PC-9 (cell line): ENCODE data around the gene GFOD2. TPM values are rescaled to one million over a fixed set of nuclear protein-coding genes. Genes with fewer than 3 reads are reported as not detected.

Source experiments
- BruUV-seq: library from RNA; stranded (reverse); fragments of 400-500 nt; replicated peaks from 2 replicates; lab custom pipeline; 2021; lab: Mats Ljungman, UMichigan
- CTCF ChIA-PET: fragments of 300-600 bp; sonication (Branson Sonifier 250); formaldehyde crosslinking; loops from one replicate; lab custom pipeline; 2022; ENCODE audit warnings: antibody characterized with exemption; lab: Charles Lee
- POLR2A ChIA-PET: fragments of 300-600 bp; sonication (Branson Sonifier 250); formaldehyde crosslinking; loops from one replicate; lab custom pipeline; 2022; ENCODE audit warnings: antibody characterized with exemption; ENCODE audit not compliant: unreplicated experiment; lab: Charles Lee
- DNase-seq, 2 experiments: peaks; one replicate each; pipeline versions ENCODE4 v3.0.0 to v3.0.0-alpha.2; 2015 to 2022; ENCODE audit warnings: mixed read lengths in 1 of 2
- H2AFZ ChIP-seq: fragments of 200-600 bp; sonication (generic); 2 replicates; pipeline ENCODE4 v1.8.1; 2017; ENCODE audit warnings: antibody characterized with exemption
- H3F3A ChIP-seq: fragments of 200-600 bp; sonication (generic); 2 replicates; pipeline ENCODE4 v1.8.1; 2017; ENCODE audit warnings: antibody characterized with exemption, mild to moderate bottlenecking, low read depth; ENCODE audit not compliant: insufficient read depth
- H3K27ac ChIP-seq: fragments of 200-600 bp; sonication (generic); 2 replicates; pipeline ENCODE4 v1.6.1; 2016; ENCODE audit warnings: mixed run types
- H3K27me3 ChIP-seq: fragments of 200-600 bp; sonication (generic); 2 replicates; pipeline ENCODE4 v1.6.1; 2016; ENCODE audit warnings: low read depth, mixed run types; ENCODE audit not compliant: insufficient read depth
- H3K36me3 ChIP-seq: fragments of 200-600 bp; sonication (generic); 2 replicates; pipeline ENCODE4 v1.6.1; 2016; ENCODE audit warnings: low read depth, mixed run types
- H3K4me1 ChIP-seq: fragments of 200-600 bp; sonication (generic); replicated peaks from 2 replicates; pipeline ENCODE4 v1.6.1; 2016; ENCODE audit warnings: mixed run types; ENCODE audit not compliant: insufficient read depth
- H3K4me2 ChIP-seq: fragments of 200-600 bp; sonication (generic); 2 replicates; pipeline ENCODE4 v1.6.1; 2017; ENCODE audit warnings: mixed run types
- H3K4me3 ChIP-seq: fragments of 200-600 bp; sonication (generic); 2 replicates; pipeline ENCODE4 v1.6.1; 2016; ENCODE audit warnings: mixed run types
- H3K79me2 ChIP-seq: fragments of 200-600 bp; sonication (generic); 2 replicates; pipeline ENCODE4 v1.6.1; 2017; ENCODE audit warnings: low read depth, mixed run types
- H3K9me2 ChIP-seq: fragments of 200-600 bp; sonication (generic); 2 replicates; pipeline ENCODE4 v1.8.1; 2017; ENCODE audit warnings: mild to moderate bottlenecking; ENCODE audit not compliant: insufficient read depth
- H3K9me3 ChIP-seq: fragments of 200-600 bp; sonication (generic); 2 replicates; pipeline ENCODE4 v1.8.1; 2016; ENCODE audit warnings: low read depth; ENCODE audit not compliant: insufficient read depth
- H4K20me1 ChIP-seq: fragments of 200-600 bp; sonication (generic); 2 replicates; pipeline ENCODE4 v1.8.1; 2017; ENCODE audit not compliant: insufficient read depth
- EZH2 ChIP-seq: fragments of 200-600 bp; sonication (generic); IDR thresholded peaks from 2 replicates; pipeline ENCODE4 v1.8.0; 2017; ENCODE audit warnings: antibody characterized with exemption, low read depth
- intact Hi-C: fragments of 100-400 bp; cut with micrococcal nuclease; formaldehyde crosslinking; loops from one replicate; pipeline ENCODE4 v1.10.0; 2022; ENCODE audit not compliant: unreplicated experiment
- total RNA-seq: library from RNA; stranded (reverse); gene quantifications from 2 replicates; pipeline ENCODE4 v1.2.3, GENCODE V29; 2021
- TF ChIP-seq, protein P1 (sequence below): fragments of 200-600 bp; sonication (generic); conservative IDR thresholded peaks from 2 replicates; pipeline ENCODE4 v1.6.1; 2017; ENCODE audit warnings: mixed run types, antibody characterized with exemption, mild to moderate bottlenecking, moderate library complexity

GFOD2 gene
- total RNA-seq, 1 experiment from 2014 or later = 17.6 TPM

DNA sequence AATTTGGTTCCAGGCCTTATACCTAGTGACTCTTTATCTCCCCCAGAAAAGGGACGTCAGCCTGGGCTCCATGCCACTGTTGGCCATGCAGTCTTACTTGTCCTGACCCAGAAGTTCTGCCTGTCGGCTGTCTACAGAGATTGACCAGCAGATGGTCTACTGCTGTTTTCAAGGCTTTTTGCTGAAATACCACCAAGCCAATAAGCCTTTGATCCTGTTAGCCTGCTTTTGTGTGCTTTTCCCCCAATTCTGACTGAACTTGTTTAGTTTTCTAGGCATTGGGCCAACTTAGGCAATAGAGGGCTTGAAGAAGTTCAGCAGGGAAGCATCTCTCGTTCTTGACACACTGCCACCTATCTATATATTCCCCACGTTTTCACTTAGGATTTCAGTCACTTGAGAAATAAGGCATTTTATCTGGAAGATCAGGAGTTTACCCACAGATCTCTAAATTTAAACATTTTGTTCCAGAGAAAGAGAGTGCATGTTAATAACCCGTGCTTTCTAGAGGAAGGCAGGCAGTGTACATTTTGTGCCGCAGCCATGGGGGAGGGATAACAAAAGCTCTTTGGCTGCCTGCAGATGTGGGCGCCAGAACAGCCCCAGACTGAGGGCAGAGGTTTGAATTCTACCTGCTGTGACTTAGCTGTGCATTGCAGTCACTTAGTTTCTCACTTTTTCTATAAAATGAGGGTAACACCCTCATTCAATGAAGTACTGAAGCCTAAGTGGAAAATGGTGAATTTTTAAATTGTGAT, 86.5 kb downstream of the GFOD2 start:
- ChIA-PET CTCF (no interaction called here), POLR2A (no interaction called here)
- TF ChIP-seq, protein P1, sequence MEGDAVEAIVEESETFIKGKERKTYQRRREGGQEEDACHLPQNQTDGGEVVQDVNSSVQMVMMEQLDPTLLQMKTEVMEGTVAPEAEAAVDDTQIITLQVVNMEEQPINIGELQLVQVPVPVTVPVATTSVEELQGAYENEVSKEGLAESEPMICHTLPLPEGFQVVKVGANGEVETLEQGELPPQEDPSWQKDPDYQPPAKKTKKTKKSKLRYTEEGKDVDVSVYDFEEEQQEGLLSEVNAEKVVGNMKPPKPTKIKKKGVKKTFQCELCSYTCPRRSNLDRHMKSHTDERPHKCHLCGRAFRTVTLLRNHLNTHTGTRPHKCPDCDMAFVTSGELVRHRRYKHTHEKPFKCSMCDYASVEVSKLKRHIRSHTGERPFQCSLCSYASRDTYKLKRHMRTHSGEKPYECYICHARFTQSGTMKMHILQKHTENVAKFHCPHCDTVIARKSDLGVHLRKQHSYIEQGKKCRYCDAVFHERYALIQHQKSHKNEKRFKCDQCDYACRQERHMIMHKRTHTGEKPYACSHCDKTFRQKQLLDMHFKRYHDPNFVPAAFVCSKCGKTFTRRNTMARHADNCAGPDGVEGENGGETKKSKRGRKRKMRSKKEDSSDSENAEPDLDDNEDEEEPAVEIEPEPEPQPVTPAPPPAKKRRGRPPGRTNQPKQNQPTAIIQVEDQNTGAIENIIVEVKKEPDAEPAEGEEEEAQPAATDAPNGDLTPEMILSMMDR = no peak
- TF ChIP-seq EZH2 = no peak
- no peak overlapping the region for H3K4me2 ChIP-seq
- no peaks in the 10 kb centered on the region for H3K9me3 ChIP-seq
- no peaks in the 10 kb centered on the region for H3K9me2 ChIP-seq
- H3K4me3 ChIP-seq = no peak overlapping the region
- no peaks in the 10 kb centered on the region for H3K4me1 ChIP-seq
- H3K36me3 ChIP-seq = no peaks in the 10 kb centered on the region; the same call in 1 of the 2 replicates
- 0 out of 2 replicates have a peak, but pooled peaks cover 3% of the 10 kb centered on the region for H4K20me1 ChIP-seq
- H3K27me3 ChIP-seq = no peaks in the 10 kb centered on the region
- no TSS peak for BruUV-seq
- no peak overlapping the region for H2AFZ ChIP-seq
- H3F3A ChIP-seq = peaks cover 9% of the 10 kb centered on the region
- DNase-seq = no peak
- no peaks in the 10 kb centered on the region for H3K79me2 ChIP-seq
- no peak overlapping the region for H3K27ac ChIP-seq
- intact Hi-C loops = no loop called here

DNA sequence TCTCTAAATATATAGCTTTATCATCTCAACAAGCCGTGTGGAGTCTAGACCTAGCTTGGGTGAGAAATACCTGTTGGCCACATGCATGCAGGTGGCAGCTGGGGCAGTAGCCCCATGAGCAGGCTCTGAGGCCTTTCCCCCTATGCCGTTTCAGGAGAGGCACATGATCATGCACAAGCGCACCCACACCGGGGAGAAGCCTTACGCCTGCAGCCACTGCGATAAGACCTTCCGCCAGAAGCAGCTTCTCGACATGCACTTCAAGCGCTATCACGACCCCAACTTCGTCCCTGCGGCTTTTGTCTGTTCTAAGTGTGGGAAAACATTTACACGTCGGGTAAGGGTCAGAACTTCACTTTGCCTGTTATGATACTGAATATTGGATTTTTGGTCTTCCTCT, 90.9 kb downstream of the GFOD2 start:
- H3F3A ChIP-seq = peaks cover 19% of the 10 kb centered on the region

More for the DNA sequence above, 90.9 kb downstream of the GFOD2 start:
- Histone ChIP-seq H3K27me3 (no peaks in the 10 kb centered on the region), H3K36me3 (peaks cover 5% of the 10 kb centered on the region; the same call in 1 of the 2 replicates), H3K79me2 (no peaks in the 10 kb centered on the region), H3K4me2 (no peak overlapping the region), H3K9me2 (no peaks in the 10 kb centered on the region), H3K4me1 (no peaks in the 10 kb centered on the region), H3K27ac (no peak overlapping the region), H3K4me3 (no peak overlapping the region), H2AFZ (no peak overlapping the region), H4K20me1 (no peaks in the 10 kb centered on the region; the same call in 1 of the 2 replicates), H3K9me3 (no peaks in the 10 kb centered on the region)
- intact Hi-C loops = no loop called here
- CTCF ChIA-PET = no interaction called here
- no peak for TF ChIP-seq EZH2
- TF ChIP-seq, protein P1 = no peak
- BruUV-seq = no TSS peak
- DNase-seq = no peak
- POLR2A ChIA-PET = no interaction called here

Other genes with a start within 250 kb of the GFOD2 start
- gene ATP6V0D1, start 238.2 kb downstream of the GFOD2 start, total RNA-seq = 51.5 and 61.0 TPM in 2 replicates
- not detected in 2 replicates for gene AGRP, start 235.8 kb downstream of the GFOD2 start, total RNA-seq
- 76.7 and 113 TPM in 2 replicates for gene RIPOR1, start 190.5 kb downstream of the GFOD2 start, total RNA-seq
- 35.3 and 39.0 TPM in 2 replicates for gene CTCF, start 156.8 kb downstream of the GFOD2 start, total RNA-seq
- gene CARMIL2, start 74.2 kb downstream of the GFOD2 start, total RNA-seq = 0.87 and 1.5 TPM in 2 replicates
- gene ACD, start 59.1 kb downstream of the GFOD2 start, total RNA-seq = 34.7 and 38.9 TPM in 2 replicates
- gene PARD6A, start 58.4 kb downstream of the GFOD2 start, total RNA-seq = 4.4 and 8.1 TPM in 2 replicates
- 20.8 and 21.6 TPM in 2 replicates for gene ENKD1, start 52.6 kb downstream of the GFOD2 start, total RNA-seq
- gene C16orf86, start 52.5 kb downstream of the GFOD2 start, total RNA-seq = 0.46 and 1.8 TPM in 2 replicates
- 16.1 and 21.0 TPM in 2 replicates for gene RANBP10, start 87.2 kb upstream of the GFOD2 start, total RNA-seq
- gene TSNAXIP1, start 87.6 kb upstream of the GFOD2 start, total RNA-seq = 1.9 and 2.2 TPM in 2 replicates
- 18.9 and 23.2 TPM in 2 replicates for gene THAP11, start 123.0 kb upstream of the GFOD2 start, total RNA-seq
- gene NUTF2, start 127.6 kb upstream of the GFOD2 start, total RNA-seq = 94.2 and 147 TPM in 2 replicates
- gene CENPT, start 128.4 kb upstream of the GFOD2 start, total RNA-seq = 32.7 and 33.8 TPM in 2 replicates
- gene EDC4, start 153.7 kb upstream of the GFOD2 start, total RNA-seq = 48.8 and 52.7 TPM in 2 replicates
- 1.3 TPM in 1 of 2 replicates, not detected in the other for gene NRN1L, start 165.6 kb upstream of the GFOD2 start, total RNA-seq
- 25.8 and 28.4 TPM in 2 replicates for gene PSKH1, start 173.9 kb upstream of the GFOD2 start, total RNA-seq
- gene CTRL, start 212.5 kb upstream of the GFOD2 start, total RNA-seq = 1.3 and 1.7 TPM in 2 replicates
- gene PSMB10, start 217.5 kb upstream of the GFOD2 start, total RNA-seq = 39.5 and 56.2 TPM in 2 replicates
- 10.0 and 11.9 TPM in 2 replicates for gene LCAT, start 224.8 kb upstream of the GFOD2 start, total RNA-seq
- gene SLC12A4, start 249.3 kb upstream of the GFOD2 start, total RNA-seq = 24.2 and 27.0 TPM in 2 replicates